GM19397 (cell line): Measurements from ENCODE around the gene SERPINA12.

Source experiments
- ATAC-seq: cut with Tn5 transposase; IDR thresholded peaks from one replicate; pipeline ENCODE4 v1.9.1; 2021; ENCODE audit warnings: mild to moderate bottlenecking, moderate library complexity; ENCODE audit not compliant: unreplicated experiment

SERPINA12 gene

DNA sequence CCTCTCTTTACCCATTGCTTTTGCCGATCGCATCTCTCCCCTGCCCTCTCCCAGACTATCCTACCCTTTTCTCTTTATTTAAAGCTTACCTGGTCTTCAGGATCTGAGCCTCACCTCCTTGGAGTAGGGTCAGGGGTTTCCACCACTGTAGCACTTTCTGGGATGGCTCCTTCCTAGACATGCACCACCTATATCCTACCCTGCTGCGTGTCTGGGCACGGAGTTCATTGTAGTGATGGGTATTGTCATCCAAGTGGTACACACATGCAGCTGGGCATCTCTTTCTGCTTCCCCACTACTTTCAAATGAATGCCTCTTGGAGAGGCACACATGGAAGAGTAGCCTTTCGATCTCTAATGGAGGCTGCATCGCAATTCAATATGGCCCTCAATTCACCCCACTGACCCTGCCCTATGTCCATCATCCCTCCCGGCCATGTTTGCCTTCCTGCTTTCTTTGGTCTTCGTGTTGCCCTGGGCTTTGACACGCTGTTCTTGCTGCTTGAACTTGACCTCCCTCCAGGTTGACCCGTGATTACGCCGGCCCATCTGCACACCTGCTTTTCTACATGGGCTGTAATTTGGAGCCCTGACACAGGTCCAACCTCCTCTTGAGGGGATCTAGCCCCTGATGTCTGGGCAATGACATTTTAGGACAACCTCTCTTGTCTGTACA lies 67.6 kb downstream of the SERPINA12 start:
- ATAC-seq: no peak

DNA sequence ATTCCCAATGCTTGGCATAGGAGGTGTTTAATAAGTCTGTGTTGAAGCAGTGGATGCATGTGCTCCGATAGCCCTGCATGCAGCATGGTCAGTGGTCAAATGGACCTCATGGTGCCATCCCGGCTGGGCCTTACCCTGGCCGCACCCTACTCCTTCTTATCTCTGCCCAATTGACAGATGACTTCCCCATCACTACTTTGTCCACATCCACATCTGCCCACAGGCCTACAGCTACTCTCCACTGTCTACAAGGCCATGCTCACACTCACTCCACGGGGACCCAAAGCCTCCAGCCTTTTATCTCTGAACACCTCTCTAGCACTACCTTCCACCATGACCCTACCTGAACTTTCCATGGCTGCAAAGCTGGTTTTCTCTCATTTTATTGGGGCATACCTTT lies 68.1 kb downstream of the SERPINA12 start:
- no peak for ATAC-seq

DNA sequence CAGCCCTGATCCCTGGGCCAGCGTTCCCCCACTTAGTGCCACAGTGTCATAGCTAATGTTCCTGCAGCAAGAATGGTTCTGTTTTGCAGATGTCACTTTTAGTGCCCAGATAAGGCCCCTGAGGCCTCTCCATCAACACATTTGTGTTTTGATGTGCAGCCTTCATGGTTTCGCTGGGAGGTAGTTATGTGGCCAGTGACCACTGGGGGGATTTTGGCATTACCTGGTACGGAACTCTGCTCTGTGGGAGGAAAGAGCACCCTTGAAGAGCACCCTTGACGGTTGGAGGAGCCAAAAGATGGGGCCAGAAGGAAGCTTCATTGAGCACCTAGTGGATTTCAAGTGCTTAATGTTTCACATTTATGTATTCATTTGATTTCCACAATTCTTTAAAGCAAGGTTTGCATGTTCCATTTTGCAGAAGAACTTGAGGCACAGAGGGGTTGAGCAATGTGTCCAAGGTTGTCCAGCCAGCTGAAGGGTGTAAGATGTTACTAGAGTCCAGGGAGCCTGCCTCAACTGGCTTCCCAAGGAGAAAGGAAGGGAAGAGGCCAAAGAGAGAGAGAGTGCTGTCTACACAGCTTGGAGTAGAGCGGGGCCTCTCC lies 69.7 kb downstream of the SERPINA12 start:
- no peak for ATAC-seq
